ENCODE data around the gene NEO1. TPM values are rescaled to one million over a fixed set of nuclear protein-coding genes. Genes with fewer than 3 reads are reported as not detected.

The NEO1 gene
- total RNA-seq, 1 experiment from 2014 or later: 12.4 TPM

- H3K4me1 Mint-ChIP-seq (ENCODE audit: low read depth, unreplicated experiment): no peaks in the 10 kb centered on the region
- Histone ChIP-seq H3K27me3 (replicated peaks; ENCODE audit: control insufficient read depth, insufficient read depth, low read length) (no peaks in the 10 kb centered on the region), H3K4me1 (no peaks in the 10 kb centered on the region), H3K4me3 (ENCODE audit: low read depth, low read length) (no peak overlapping the region), H3K9me3 (no peaks in the 10 kb centered on the region), H3K36me3 (ENCODE audit: control insufficient read depth, insufficient read depth, low read length) (no peaks in the 10 kb centered on the region)
- no peak for DNase-seq
- H3K4me3 Mint-ChIP-seq (ENCODE audit: unreplicated experiment): no peak overlapping the region
- no TSS peak for BruUV-seq (replicated peaks)
- no peaks in the 10 kb centered on the region for H3K36me3 Mint-ChIP-seq (ENCODE audit: insufficient read depth, unreplicated experiment)
- ChIA-PET CTCF (no interaction called here), POLR2A (no interaction called here)
- no peaks in the 10 kb centered on the region for H3K27me3 Mint-ChIP-seq (ENCODE audit: insufficient read depth, unreplicated experiment)
- intact Hi-C loops (cut with micrococcal nuclease; ENCODE audit: unreplicated experiment): no loop called here
- TF ChIP-seq CTCF (IDR thresholded peaks at IDR 0.05; ENCODE audit: insufficient read depth in 1 of 2, low read depth in 1 of 2, low read length in 1 of 2, severe bottlenecking in 1 of 2, unreplicated experiment in 1 of 2): no peak
- H3K9me3 Mint-ChIP-seq (ENCODE audit: unreplicated experiment): no peaks in the 10 kb centered on the region
- no peak overlapping the region for H3K27ac Mint-ChIP-seq (ENCODE audit: unreplicated experiment)
Observed at GRCh38 chr15:73228128-73228646, 175.9 kb downstream of the NEO1 start.

- TF ChIP-seq CTCF (IDR thresholded peaks at IDR 0.05; ENCODE audit: insufficient read depth in 1 of 2, low read depth in 1 of 2, low read length in 1 of 2, severe bottlenecking in 1 of 2, unreplicated experiment in 1 of 2): no peak
- H3K9me3 Mint-ChIP-seq (ENCODE audit: unreplicated experiment): no peaks in the 10 kb centered on the region
- H3K36me3 ChIP-seq (ENCODE audit: control insufficient read depth, insufficient read depth, low read length): no peaks in the 10 kb centered on the region
- DNase-seq: no peak
- no peaks in the 10 kb centered on the region for H3K4me1 Mint-ChIP-seq (ENCODE audit: low read depth, unreplicated experiment)
- H3K4me3 Mint-ChIP-seq (ENCODE audit: unreplicated experiment): no peak overlapping the region
- no peaks in the 10 kb centered on the region for H3K36me3 Mint-ChIP-seq (ENCODE audit: insufficient read depth, unreplicated experiment)
- no peaks in the 10 kb centered on the region for H3K4me1 ChIP-seq
- no peaks in the 10 kb centered on the region; the same call in 1 of the 2 replicates for H3K27me3 ChIP-seq (replicated peaks; ENCODE audit: control insufficient read depth, insufficient read depth, low read length)
- no peaks in the 10 kb centered on the region for H3K27me3 Mint-ChIP-seq (ENCODE audit: insufficient read depth, unreplicated experiment)
- no peak overlapping the region for H3K27ac Mint-ChIP-seq (ENCODE audit: unreplicated experiment)
- no peak overlapping the region for H3K4me3 ChIP-seq (ENCODE audit: low read depth, low read length)
- BruUV-seq (replicated peaks): no TSS peak
- intact Hi-C loops (cut with micrococcal nuclease; ENCODE audit: unreplicated experiment): no loop called here
- ChIA-PET POLR2A (no interaction called here), CTCF (no interaction called here)
- no peaks in the 10 kb centered on the region for H3K9me3 ChIP-seq
Observed at GRCh38 chr15:73231661-73232419, 179.6 kb downstream of the NEO1 start.

- DNase-seq: no peak
- no peak for TF ChIP-seq CTCF (IDR thresholded peaks at IDR 0.05; ENCODE audit: insufficient read depth in 1 of 2, low read depth in 1 of 2, low read length in 1 of 2, severe bottlenecking in 1 of 2, unreplicated experiment in 1 of 2)
- H3K36me3 ChIP-seq (ENCODE audit: control insufficient read depth, insufficient read depth, low read length): no peaks in the 10 kb centered on the region
- Mint-ChIP-seq H3K9me3 (ENCODE audit: unreplicated experiment) (no peaks in the 10 kb centered on the region), H3K27ac (ENCODE audit: unreplicated experiment) (no peak overlapping the region), H3K36me3 (ENCODE audit: insufficient read depth, unreplicated experiment) (no peaks in the 10 kb centered on the region), H3K4me3 (ENCODE audit: unreplicated experiment) (no peak overlapping the region), H3K4me1 (ENCODE audit: low read depth, unreplicated experiment) (no peaks in the 10 kb centered on the region), H3K27me3 (ENCODE audit: insufficient read depth, unreplicated experiment) (no peaks in the 10 kb centered on the region)
- no peaks in the 10 kb centered on the region for H3K4me1 ChIP-seq
- POLR2A ChIA-PET: no interaction called here
- CTCF ChIA-PET: no interaction called here
- BruUV-seq (replicated peaks): no TSS peak
- intact Hi-C loops (cut with micrococcal nuclease; ENCODE audit: unreplicated experiment): no loop called here
- H3K9me3 ChIP-seq: no peaks in the 10 kb centered on the region
- no peaks in the 10 kb centered on the region; the same call in 1 of the 2 replicates for H3K27me3 ChIP-seq (replicated peaks; ENCODE audit: control insufficient read depth, insufficient read depth, low read length)
- no peak overlapping the region for H3K4me3 ChIP-seq (ENCODE audit: low read depth, low read length)
Observed at GRCh38 chr15:73232776-73233175, 180.5 kb downstream of the NEO1 start.
